DOHH2 (cell line): ENCODE data around the gene SLC8A1.

Experiments used
- EZH2phosphoT487 ChIP-seq: fragments of 200-600 bp; sonication (generic); IDR thresholded peaks from 2 replicates; pipeline ENCODE4 v1.6.1; 2017; ENCODE audit warnings: borderline replicate concordance, mild to moderate bottlenecking, antibody characterized with exemption, low read length, moderate library complexity, mixed read lengths
- TF ChIP-seq, protein P1 (sequence below): fragments of 200-600 bp; sonication (generic); IDR thresholded peaks from one replicate; pipeline ENCODE4 v1.5.1; 2014; ENCODE audit warnings: antibody characterized with exemption, mild to moderate bottlenecking, low read depth, low read length; ENCODE audit not compliant: poor library complexity, severe bottlenecking

DNA sequence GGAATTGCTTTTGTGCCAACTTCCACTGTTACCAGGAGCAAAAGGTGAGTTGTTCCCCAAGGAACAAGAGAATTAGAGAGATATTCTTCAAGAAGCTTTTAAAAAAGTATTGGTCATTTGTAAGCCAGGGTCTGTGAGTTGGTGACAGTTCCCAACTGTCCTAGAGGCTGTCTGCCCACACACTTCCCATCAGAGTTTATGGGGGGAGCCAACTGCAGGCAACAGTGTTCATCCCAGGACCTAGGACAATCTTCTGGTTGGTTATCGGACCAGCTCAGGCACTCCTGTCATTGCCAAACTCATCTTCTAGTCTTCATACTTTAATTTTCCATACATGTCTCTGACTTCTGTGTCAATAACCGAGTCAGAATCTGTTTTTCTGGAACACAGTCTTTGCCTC, 47.5 kb upstream of the SLC8A1 start:
- TF ChIP-seq EZH2phosphoT487: no peak
- TF ChIP-seq, protein P1, sequence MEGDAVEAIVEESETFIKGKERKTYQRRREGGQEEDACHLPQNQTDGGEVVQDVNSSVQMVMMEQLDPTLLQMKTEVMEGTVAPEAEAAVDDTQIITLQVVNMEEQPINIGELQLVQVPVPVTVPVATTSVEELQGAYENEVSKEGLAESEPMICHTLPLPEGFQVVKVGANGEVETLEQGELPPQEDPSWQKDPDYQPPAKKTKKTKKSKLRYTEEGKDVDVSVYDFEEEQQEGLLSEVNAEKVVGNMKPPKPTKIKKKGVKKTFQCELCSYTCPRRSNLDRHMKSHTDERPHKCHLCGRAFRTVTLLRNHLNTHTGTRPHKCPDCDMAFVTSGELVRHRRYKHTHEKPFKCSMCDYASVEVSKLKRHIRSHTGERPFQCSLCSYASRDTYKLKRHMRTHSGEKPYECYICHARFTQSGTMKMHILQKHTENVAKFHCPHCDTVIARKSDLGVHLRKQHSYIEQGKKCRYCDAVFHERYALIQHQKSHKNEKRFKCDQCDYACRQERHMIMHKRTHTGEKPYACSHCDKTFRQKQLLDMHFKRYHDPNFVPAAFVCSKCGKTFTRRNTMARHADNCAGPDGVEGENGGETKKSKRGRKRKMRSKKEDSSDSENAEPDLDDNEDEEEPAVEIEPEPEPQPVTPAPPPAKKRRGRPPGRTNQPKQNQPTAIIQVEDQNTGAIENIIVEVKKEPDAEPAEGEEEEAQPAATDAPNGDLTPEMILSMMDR: no peak
